HepG2 (cell line): Measurements from ENCODE around the gene IKZF4. TPM values are rescaled to one million over a fixed set of nuclear protein-coding genes. Genes with fewer than 3 reads are reported as not detected.

Experiments
- ASH2L ChIP-seq: fragments of 300-600, 200-600 bp; sonication (generic); IDR thresholded peaks from 2 replicates; pipeline ENCODE4 v1.7.0; 2017; ENCODE audit warnings: low read depth, mild to moderate bottlenecking, moderate library complexity, mixed read lengths, low read length; ENCODE audit not compliant: insufficient read length
- GABPA ChIP-seq, 2 experiments: IDR thresholded peaks; 2 replicates each; pipeline ENCODE4 v1.6.1; 2011 to 2016; ENCODE audit warnings: low read depth in 2 of 2, low read length in 1 of 2, missing biosample characterization in 1 of 2, missing genetic modification characterization in 1 of 2
- KAT2B ChIP-seq: fragments of 150-350 bp; IDR thresholded peaks from 2 replicates; pipeline ENCODE4 v1.6.1; 2014; ENCODE audit warnings: low read depth, low read length, borderline replicate concordance
- MEIS2 ChIP-seq: sonication (generic); formaldehyde crosslinking; IDR thresholded peaks from 2 replicates; pipeline ENCODE4 v1.9.0; 2021; ENCODE audit warnings: mild to moderate bottlenecking, missing genetic modification reagents
- MXD4 ChIP-seq: IDR thresholded peaks from 2 replicates; pipeline ENCODE4 v1.6.1; 2016; ENCODE audit warnings: mild to moderate bottlenecking, missing biosample characterization, missing genetic modification reagents
- NFIC ChIP-seq: IDR thresholded peaks from 2 replicates; pipeline ENCODE4 v1.6.1; 2012; ENCODE audit warnings: mild to moderate bottlenecking, low read length, inconsistent platforms
- NR2C2 ChIP-seq: sonication (generic); formaldehyde crosslinking; IDR thresholded peaks from 2 replicates; pipeline ENCODE4 v1.4.0; 2020; ENCODE audit warnings: missing genetic modification reagents, mild to moderate bottlenecking, moderate library complexity, borderline replicate concordance
- SP4 ChIP-seq: sonication (generic); formaldehyde crosslinking; IDR thresholded peaks from 2 replicates; pipeline ENCODE4 v1.8.1; 2023; ENCODE audit warnings: mild to moderate bottlenecking, missing genetic modification reagents
- THAP9 ChIP-seq: sonication (generic); formaldehyde crosslinking; IDR thresholded peaks from 2 replicates; pipeline ENCODE4; 2020; ENCODE audit warnings: missing genetic modification reagents, mild to moderate bottlenecking, borderline replicate concordance
- ZBTB8A ChIP-seq: sonication (generic); formaldehyde crosslinking; IDR thresholded peaks from 2 replicates; pipeline ENCODE4 v1.4.0; 2020; ENCODE audit warnings: mild to moderate bottlenecking, low read depth, missing genetic modification reagents, borderline replicate concordance
- ZKSCAN5 ChIP-seq: sonication (generic); formaldehyde crosslinking; IDR thresholded peaks from 2 replicates; pipeline ENCODE4 v1.5.1; 2020; ENCODE audit warnings: mild to moderate bottlenecking, missing genetic modification reagents
- ZNF160 ChIP-seq: sonication (generic); formaldehyde crosslinking; IDR thresholded peaks from 2 replicates; pipeline ENCODE4 v1.8.0; 2022; ENCODE audit warnings: mild to moderate bottlenecking, inconsistent platforms, missing genetic modification reagents
- ZNF335 ChIP-seq: sonication (generic); formaldehyde crosslinking; IDR thresholded peaks from 2 replicates; pipeline ENCODE4 v1.4.0; 2020; ENCODE audit warnings: missing genetic modification reagents
- ZNF547 ChIP-seq: sonication (generic); formaldehyde crosslinking; IDR thresholded peaks from 2 replicates; pipeline ENCODE4 v1.5.1; 2020; ENCODE audit warnings: mild to moderate bottlenecking, missing genetic modification reagents
- ZNF552 ChIP-seq: sonication (generic); formaldehyde crosslinking; IDR thresholded peaks from 2 replicates; pipeline ENCODE4 v1.9.0; 2022; ENCODE audit warnings: missing genetic modification reagents, mild to moderate bottlenecking, borderline replicate concordance
- ZNF567 ChIP-seq: sonication (generic); formaldehyde crosslinking; IDR thresholded peaks from 2 replicates; pipeline ENCODE4 v1.8.1; 2023; ENCODE audit warnings: mild to moderate bottlenecking, missing genetic modification reagents, borderline replicate concordance
- ZNF576 ChIP-seq: sonication (generic); formaldehyde crosslinking; IDR thresholded peaks from 2 replicates; pipeline ENCODE4 v1.4.0; 2020; ENCODE audit warnings: mild to moderate bottlenecking, missing genetic modification reagents
- polyA plus RNA-seq, 8 experiments: library from polyadenylated mRNA; depleted of rRNA in 3 of 8; stranded (reverse) in 7 of 8; unstranded in 1 of 8; fragments of >200 nt; fragmentation: Illumina TruSeq in 4 of 8; extraction: Trizol in 4 of 8; gene quantifications; 2 replicates each; pipeline versions ENCODE4 v1.2.1 to v1.2.3, GENCODE V29; 2011 to 2016; ENCODE audit warnings: low read depth in 4 of 8, missing spikeins in 1 of 8, mixed read lengths in 1 of 8; ENCODE audit not compliant: insufficient read depth in 1 of 8
- total RNA-seq, 5 experiments: library from RNA; depleted of rRNA; stranded (reverse); fragments of >200 nt; fragmentation: Illumina TruSeq; extraction: Trizol; gene quantifications; 2 replicates each; pipeline ENCODE4 v1.2.3, GENCODE V29; 2016; ENCODE audit warnings: low read depth in 1 of 5
- TF ChIP-seq, protein P1 (sequence below): IDR thresholded peaks from 2 replicates; pipeline ENCODE4 v1.6.1; 2018; ENCODE audit warnings: missing genetic modification reagents, mild to moderate bottlenecking, missing compliant biosample characterization
- TF ChIP-seq, protein P2 (sequence below): sonication (generic); formaldehyde crosslinking; conservative IDR thresholded peaks from 2 replicates; pipeline ENCODE4 v1.4.0; 2020; ENCODE audit warnings: missing genetic modification reagents
- TF ChIP-seq, protein P3 (sequence below): sonication (generic); formaldehyde crosslinking; IDR thresholded peaks from 2 replicates; pipeline ENCODE4 v1.9.0; 2021; ENCODE audit warnings: missing genetic modification reagents, borderline replicate concordance

IKZF4 gene
- total and polyA plus RNA-seq, 2 of the 13 experiments (the other 11 are each of a cell fraction or from before 2014, with no cell fraction given), result 0.58 to 2.2 TPM

DNA sequence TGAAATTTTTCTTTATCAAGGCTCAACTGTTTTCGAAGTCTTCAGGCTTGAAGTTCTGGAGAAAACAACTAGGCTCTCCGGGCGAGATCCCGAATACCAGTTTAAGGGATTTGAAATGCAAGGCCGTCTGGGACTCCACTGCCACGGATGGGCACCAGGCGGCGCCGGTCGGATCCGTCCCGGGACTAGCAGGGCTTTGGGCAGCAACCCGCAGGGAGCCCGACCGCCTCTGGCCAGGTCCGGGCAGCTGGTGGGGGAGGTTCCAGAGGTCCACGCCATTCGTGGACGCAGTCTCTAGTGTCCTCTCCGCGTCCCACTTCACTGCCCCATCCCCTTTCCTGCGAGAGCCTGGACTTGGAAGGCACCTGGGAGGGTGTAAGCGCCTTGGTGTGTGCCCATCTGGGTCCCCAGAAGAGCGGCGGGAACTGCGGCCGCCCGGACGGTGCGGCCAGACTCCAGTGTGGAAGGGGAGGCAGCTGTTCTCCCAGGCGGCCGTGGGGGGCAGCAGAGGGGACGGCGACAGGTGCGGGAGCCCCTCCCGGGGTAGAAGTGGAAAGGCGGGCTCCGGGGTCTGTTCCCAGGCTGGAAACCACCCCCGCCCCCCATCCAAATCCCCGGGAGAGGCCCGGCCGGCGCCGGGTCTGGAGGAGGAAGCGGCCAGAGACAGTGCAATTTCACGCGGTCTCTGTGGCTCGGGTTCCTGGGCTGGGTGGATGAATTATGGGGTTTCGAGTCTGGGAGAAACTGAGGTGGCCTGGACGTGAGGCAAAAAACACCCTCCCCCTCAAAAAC, 58.3 kb downstream of the IKZF4 start (continued):
- TF ChIP-seq ASH2L (no peak), NFIC (no peak), ZNF567 (0 out of 2 replicates have a peak, but pooled peaks have one; percentile 46), NR2C2 (no peak), ZNF160 (CRISPR knock-in tag) (no peak; the same call in 1 of the 2 replicates), ZNF547 (CRISPR knock-in tag) (no peak; the same call in 1 of the 2 replicates), MEIS2 (peak; percentile 60; the same call in 1 of the 2 replicates), ZNF335 (0 out of 2 replicates have a peak, but pooled peaks have one; percentile 36), GABPA (IDR thresholded peaks at IDR 0.05; ENCODE audit: low read depth, low read length) (no peak), GABPA (CRISPR knock-in tag; IDR thresholded peaks at IDR 0.05; ENCODE audit: low read depth) (peak; percentile 46; the same call in 1 of the 2 replicates), SP4 (CRISPR knock-in tag) (no peak; the same call in 1 of the 2 replicates), ZBTB8A (no peak), ZNF552 (no peak), ZNF576 (CRISPR knock-in tag) (no peak; the same call in 1 of the 2 replicates), MXD4 (no peak; the same call in 1 of the 2 replicates), KAT2B (no peak), ZKSCAN5 (CRISPR knock-in tag) (no peak), THAP9 (CRISPR knock-in tag) (peak; percentile 61; the same call in 1 of the 2 replicates)
- TF ChIP-seq, protein P1, sequence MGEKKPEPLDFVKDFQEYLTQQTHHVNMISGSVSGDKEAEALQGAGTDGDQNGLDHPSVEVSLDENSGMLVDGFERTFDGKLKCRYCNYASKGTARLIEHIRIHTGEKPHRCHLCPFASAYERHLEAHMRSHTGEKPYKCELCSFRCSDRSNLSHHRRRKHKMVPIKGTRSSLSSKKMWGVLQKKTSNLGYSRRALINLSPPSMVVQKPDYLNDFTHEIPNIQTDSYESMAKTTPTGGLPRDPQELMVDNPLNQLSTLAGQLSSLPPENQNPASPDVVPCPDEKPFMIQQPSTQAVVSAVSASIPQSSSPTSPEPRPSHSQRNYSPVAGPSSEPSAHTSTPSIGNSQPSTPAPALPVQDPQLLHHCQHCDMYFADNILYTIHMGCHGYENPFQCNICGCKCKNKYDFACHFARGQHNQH (CRISPR knock-in tag), result peak; percentile 74
- TF ChIP-seq, protein P2, sequence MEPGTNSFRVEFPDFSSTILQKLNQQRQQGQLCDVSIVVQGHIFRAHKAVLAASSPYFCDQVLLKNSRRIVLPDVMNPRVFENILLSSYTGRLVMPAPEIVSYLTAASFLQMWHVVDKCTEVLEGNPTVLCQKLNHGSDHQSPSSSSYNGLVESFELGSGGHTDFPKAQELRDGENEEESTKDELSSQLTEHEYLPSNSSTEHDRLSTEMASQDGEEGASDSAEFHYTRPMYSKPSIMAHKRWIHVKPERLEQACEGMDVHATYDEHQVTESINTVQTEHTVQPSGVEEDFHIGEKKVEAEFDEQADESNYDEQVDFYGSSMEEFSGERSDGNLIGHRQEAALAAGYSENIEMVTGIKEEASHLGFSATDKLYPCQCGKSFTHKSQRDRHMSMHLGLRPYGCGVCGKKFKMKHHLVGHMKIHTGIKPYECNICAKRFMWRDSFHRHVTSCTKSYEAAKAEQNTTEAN (CRISPR knock-in tag), result peak; percentile 42; the same call in 1 of the 2 replicates
- TF ChIP-seq, protein P3, sequence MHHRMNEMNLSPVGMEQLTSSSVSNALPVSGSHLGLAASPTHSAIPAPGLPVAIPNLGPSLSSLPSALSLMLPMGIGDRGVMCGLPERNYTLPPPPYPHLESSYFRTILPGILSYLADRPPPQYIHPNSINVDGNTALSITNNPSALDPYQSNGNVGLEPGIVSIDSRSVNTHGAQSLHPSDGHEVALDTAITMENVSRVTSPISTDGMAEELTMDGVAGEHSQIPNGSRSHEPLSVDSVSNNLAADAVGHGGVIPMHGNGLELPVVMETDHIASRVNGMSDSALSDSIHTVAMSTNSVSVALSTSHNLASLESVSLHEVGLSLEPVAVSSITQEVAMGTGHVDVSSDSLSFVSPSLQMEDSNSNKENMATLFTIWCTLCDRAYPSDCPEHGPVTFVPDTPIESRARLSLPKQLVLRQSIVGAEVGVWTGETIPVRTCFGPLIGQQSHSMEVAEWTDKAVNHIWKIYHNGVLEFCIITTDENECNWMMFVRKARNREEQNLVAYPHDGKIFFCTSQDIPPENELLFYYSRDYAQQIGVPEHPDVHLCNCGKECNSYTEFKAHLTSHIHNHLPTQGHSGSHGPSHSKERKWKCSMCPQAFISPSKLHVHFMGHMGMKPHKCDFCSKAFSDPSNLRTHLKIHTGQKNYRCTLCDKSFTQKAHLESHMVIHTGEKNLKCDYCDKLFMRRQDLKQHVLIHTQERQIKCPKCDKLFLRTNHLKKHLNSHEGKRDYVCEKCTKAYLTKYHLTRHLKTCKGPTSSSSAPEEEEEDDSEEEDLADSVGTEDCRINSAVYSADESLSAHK (CRISPR knock-in tag), result no peak
